SJSA1 (cell line): Measurements from ENCODE around the gene TRDMT1. TPM values are rescaled to one million over a fixed set of nuclear protein-coding genes. Genes with fewer than 3 reads are reported as not detected.

Experiments used
- DNase-seq, 2 experiments: peaks; one replicate each; pipeline ENCODE4 v3.0.0-alpha.2; 2015 to 2020; ENCODE audit warnings: low spot score in 2 of 2, low read depth in 1 of 2
- H3K27ac ChIP-seq: fragments of 250-450 bp; sonication (Bioruptor Pico); 2 replicates; pipeline ENCODE4 v1.5.1; 2020; ENCODE audit warnings: mild to moderate bottlenecking, moderate library complexity
- H3K27me3 ChIP-seq: fragments of 250-450 bp; sonication (Bioruptor Pico); replicated peaks from 2 replicates; pipeline ENCODE4 v1.5.1; 2020; ENCODE audit warnings: mild to moderate bottlenecking, moderate library complexity
- H3K36me3 ChIP-seq: fragments of 250-450 bp; sonication (Bioruptor Pico); 2 replicates; pipeline ENCODE4 v1.5.1; 2020; ENCODE audit warnings: mild to moderate bottlenecking
- H3K4me1 ChIP-seq: fragments of 250-450 bp; sonication (Bioruptor Pico); replicated peaks from 2 replicates; pipeline ENCODE4 v1.6.1; 2021; ENCODE audit warnings: mild to moderate bottlenecking
- H3K4me3 ChIP-seq: fragments of 250-450 bp; sonication (Bioruptor Pico); 2 replicates; pipeline ENCODE4 v1.5.1; 2020; ENCODE audit warnings: mild to moderate bottlenecking
- H3K9me3 ChIP-seq: fragments of 250-450 bp; sonication (Bioruptor Pico); replicated peaks from 2 replicates; pipeline ENCODE4 v1.5.1; 2020; ENCODE audit warnings: mild to moderate bottlenecking
- total RNA-seq: library from RNA; depleted of rRNA; stranded (reverse); fragments of >200 nt; shearing (Covaris generic); gene quantifications from 2 replicates; pipeline ENCODE4 v1.2.3, GENCODE V29; 2014

Gene TRDMT1
- total RNA-seq, 1 experiment from 2014 or later, result 11.4 TPM

DNA sequence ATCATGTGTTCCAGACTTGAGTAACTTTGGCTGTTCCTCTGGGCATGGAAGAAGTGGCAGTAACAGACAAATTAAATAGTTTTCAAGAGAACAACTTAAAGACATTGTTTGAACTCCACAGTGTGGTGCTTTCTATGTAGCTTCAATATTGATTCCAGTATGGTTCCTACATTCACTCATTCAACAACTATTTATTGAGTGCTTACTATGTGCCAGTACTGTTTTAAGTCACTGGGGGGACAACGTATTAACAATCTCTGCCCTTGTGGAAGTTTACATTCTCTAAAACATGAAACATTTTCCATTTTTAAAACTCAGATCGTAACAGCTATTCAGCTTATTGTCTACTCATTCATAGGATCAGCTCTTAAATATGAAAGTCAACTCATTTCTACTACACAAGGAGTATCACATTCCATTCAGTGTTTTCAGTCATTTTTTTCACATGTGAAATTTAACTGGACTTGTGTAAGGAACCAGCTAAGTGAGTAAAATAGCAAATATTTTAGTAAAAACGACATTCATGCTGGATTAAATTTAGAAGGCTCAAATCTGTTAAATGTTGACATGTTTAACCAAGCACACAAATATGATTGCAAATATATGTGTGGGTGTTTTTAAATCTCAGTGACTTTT is 58.3 kb downstream of the TRDMT1 start:
- H3K9me3 ChIP-seq, result peaks cover 3% of the 10 kb centered on the region; the same call in 1 of the 2 replicates
- no peaks in the 10 kb centered on the region for H3K27me3 ChIP-seq
- no peaks in the 10 kb centered on the region for H3K4me1 ChIP-seq
- no peak for DNase-seq
- H3K27ac ChIP-seq, result no peak overlapping the region
- no peaks in the 10 kb centered on the region for H3K36me3 ChIP-seq
- H3K4me3 ChIP-seq, result no peak overlapping the region

DNA sequence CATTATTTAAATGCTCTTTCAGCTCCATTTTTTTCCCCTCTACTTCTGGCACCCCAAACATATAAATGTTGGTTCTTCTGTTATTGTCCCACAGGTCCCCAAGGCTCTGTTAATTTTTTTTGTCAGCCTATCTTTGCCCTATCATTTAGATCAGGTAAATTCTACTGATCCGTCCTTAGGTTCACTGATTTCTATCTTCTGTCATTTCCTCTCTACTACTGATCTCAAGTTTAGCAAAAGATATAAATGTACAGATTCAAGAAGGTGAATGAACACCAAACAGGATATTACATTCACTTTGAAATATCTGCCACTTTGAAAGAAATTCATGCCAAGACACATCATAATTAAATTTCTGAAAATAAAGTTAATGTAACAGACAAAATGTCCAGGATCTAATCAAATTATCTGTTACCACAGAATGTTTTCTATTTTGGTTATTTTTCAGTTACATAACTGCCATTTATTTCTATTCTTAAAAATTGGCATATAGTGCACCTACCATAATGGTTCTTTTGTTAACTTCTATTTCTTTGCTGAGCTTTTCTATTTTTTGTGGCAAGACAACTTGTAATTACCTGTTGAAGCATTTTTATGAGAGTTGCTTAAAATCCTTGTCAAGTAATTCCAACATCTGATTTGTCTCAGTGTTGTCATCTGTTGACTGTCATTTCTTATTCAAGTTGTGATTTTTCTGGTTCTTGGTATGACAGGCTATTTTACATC is 59.8 kb downstream of the TRDMT1 start:
- DNase-seq, result no peak
- H3K9me3 ChIP-seq, result peaks cover 3% of the 10 kb centered on the region; the same call in 1 of the 2 replicates
- no peaks in the 10 kb centered on the region for H3K27me3 ChIP-seq
- H3K27ac ChIP-seq, result no peak overlapping the region
- no peak overlapping the region for H3K4me3 ChIP-seq
- H3K36me3 ChIP-seq, result no peaks in the 10 kb centered on the region
- no peaks in the 10 kb centered on the region for H3K4me1 ChIP-seq

DNA sequence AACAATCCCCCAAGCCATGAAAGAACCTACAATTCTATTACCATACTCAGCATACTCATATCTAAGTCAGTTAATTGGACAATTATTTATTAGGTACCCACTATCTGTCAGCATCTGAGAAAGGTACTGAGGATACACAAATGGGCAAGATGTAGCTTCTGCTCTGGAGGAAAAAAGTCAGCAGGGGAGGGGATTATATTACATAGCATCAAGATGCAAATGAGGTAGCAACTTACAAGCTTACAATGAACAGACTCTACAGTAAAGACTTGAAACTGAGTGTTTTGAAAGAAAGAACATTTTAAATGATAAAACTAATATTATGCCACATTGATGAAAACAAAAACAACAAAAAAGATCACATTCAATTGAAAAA is 61.1 kb downstream of the TRDMT1 start:
- DNase-seq, result no peak
- no peaks in the 10 kb centered on the region for H3K36me3 ChIP-seq
- H3K27me3 ChIP-seq, result no peaks in the 10 kb centered on the region
- peaks cover 3% of the 10 kb centered on the region; the same call in 1 of the 2 replicates for H3K9me3 ChIP-seq
- no peaks in the 10 kb centered on the region for H3K4me1 ChIP-seq
- no peak overlapping the region for H3K27ac ChIP-seq
- no peak overlapping the region for H3K4me3 ChIP-seq

DNA sequence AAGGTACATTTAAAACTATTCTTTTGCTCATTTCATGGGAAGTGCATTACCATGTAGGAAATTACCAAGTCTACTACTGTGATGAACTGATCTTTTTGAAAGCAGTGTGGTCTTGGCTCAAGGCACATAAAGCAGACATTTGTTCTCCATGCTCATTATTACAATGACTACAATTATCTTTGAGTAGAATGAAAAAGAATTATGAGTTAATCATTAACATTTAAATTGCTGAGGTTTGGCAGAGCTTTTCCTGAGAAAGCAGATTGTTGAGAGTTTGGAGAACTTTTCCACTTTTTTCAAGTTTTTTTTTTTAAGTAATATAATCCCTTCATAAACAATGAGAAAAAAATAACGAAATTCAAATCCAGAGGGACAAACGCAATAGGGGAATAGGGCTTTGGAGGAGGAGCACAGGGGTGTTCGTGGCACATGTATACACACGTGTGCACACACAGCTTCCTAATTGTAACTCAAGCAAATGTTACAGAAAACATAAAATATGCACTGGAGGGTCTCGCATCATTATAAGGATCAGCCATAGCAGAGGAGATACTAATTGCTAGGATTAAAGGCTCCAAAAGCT is 62.9 kb downstream of the TRDMT1 start:
- Histone ChIP-seq H3K4me1 (peaks cover 4% of the 10 kb centered on the region; the same call in 1 of the 2 replicates), H3K27me3 (no peaks in the 10 kb centered on the region), H3K27ac (no peak overlapping the region), H3K36me3 (no peaks in the 10 kb centered on the region), H3K4me3 (no peak overlapping the region), H3K9me3 (peaks cover 3% of the 10 kb centered on the region; the same call in 1 of the 2 replicates)
- DNase-seq, result no peak

DNA sequence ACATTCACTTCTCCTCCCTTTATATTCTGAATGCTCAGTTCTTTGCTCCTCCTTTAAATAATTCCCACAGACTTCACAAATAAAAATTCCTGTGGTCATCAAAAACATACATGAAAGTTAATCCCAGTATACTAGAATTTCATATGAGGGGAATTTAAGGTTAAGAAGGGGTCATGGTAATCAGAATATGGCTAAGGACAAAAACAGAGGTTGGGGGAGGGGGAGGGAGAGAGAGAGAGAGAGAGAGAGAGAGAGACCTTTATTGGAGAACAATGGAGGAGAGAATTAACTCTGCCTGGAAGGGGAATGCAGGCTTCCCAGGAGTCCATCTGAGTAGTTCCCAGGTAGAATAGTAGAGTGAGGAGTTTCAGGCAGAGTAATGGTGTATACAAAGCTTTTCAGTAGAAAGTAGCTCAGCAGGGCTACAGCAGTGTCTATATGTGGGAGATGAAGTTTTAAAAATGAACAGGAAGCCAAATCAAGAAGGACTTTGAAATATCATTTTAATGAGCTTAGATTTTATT is 66.7 kb downstream of the TRDMT1 start:
- Histone ChIP-seq H3K4me3 (no peak overlapping the region), H3K36me3 (no peaks in the 10 kb centered on the region), H3K9me3 (no peaks in the 10 kb centered on the region), H3K27ac (no peak overlapping the region), H3K27me3 (no peaks in the 10 kb centered on the region), H3K4me1 (peaks cover 4% of the 10 kb centered on the region; the same call in 1 of the 2 replicates)
- peak in 1 of 2 experiments; percentile 39 for DNase-seq

DNA sequence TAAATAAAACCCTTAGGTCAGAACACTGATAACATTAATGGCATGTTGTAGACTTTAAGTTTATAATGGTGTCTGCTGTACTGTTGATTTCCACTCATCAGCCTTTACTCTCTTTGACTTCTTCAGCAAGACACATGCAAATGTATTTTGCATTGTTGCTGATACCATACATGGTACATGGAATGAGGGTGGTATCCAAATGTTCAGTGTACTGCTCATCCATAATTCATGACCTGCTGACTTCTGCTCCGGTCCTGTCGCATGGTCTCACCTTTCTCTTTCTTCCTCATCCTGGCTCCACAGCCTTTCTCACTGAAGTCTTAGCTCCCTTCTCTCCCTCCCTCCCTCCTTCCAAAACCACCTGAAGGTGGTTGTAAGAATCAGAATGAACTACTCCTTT is 67.2 kb downstream of the TRDMT1 start:
- no peak overlapping the region for H3K4me3 ChIP-seq
- no peaks in the 10 kb centered on the region for H3K36me3 ChIP-seq
- peaks cover 4% of the 10 kb centered on the region; the same call in 1 of the 2 replicates for H3K4me1 ChIP-seq
- H3K27ac ChIP-seq, result no peak overlapping the region
- DNase-seq, result no peak
- H3K9me3 ChIP-seq, result no peaks in the 10 kb centered on the region
- H3K27me3 ChIP-seq, result no peaks in the 10 kb centered on the region

DNA sequence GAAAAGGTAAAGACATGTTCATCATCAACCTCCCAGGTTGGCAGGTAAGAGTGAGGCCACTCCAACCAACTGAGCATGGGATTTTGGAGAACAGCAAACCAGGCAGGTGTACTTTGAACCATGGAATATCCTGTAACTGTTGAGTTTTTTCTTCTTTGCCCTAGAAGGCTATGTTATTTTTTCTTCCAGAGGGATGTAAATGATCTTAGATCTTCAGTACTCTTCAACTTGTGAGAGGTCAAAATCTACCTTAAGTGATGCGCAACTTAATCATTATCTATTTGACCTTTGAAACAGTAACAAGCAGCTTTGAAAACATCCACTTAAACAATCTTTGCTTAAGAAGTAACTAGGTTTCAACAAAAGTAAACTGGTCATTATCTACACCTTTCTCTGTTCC is 71.7 kb downstream of the TRDMT1 start, which contains the start of gene CUBN:
CUBN (minus strand) TSS at position 71 of the 400 bp plus-strand sequence; CDS start at position 25, 46 bp downstream.
- Histone ChIP-seq H3K4me3 (no peak within 1 kb of the TSS), H3K36me3 (no peaks in the 10 kb centered on the region), H3K27ac (no peak within 1 kb of the TSS), H3K9me3 (no peaks in the 10 kb centered on the region), H3K4me1 (peaks cover under 1% of the 10 kb centered on the region; the same call in 1 of the 2 replicates), H3K27me3 (no peaks in the 10 kb centered on the region)
- DNase-seq, result no peak

DNA sequence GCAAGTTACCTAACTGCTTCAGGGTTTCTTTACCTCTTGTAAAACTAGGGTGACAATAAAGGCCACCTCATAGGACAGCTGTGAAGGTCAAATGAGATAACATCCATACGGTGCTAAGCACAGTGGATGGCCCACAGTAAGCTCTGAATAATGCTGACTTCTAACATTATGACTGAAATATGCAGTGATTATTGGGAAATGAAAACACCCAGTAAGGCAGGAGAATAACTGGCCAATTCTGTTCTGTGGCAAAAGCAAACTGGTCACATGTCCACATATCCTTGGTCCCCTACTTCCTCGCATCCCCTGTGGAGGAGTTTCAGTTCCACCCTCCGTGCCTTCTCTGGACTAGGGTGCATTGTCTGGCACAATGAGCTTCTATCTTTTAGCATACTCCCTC is 73.2 kb downstream of the TRDMT1 start:
- Histone ChIP-seq H3K27ac (no peak overlapping the region), H3K9me3 (no peaks in the 10 kb centered on the region), H3K36me3 (no peaks in the 10 kb centered on the region)

DNA sequence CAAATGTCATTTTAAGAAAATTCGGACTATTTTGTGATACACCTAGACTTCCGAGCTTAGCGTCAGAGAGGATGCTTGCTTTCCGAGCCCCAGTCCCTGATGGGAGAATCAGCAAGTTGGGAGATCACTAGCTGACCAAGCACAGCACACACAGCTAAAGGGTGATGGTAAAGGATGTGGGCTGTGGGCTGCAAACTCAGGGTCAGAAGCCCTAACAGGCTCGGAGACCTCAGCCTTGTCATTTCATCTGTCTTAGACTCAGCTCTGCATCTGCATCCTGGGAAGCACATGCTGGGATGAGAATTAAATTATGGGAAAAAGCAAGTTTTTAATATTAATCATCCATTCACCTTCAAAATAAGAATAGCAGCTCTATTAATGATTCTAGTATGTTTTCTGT is 75.1 kb downstream of the TRDMT1 start:
- Histone ChIP-seq H3K4me1 (peaks cover 21% of the 10 kb centered on the region), H3K27me3 (no peaks in the 10 kb centered on the region), H3K4me3 (no peak overlapping the region), H3K9me3 (no peaks in the 10 kb centered on the region), H3K27ac (no peak overlapping the region), H3K36me3 (no peaks in the 10 kb centered on the region)
- no peak for DNase-seq

More for the DNA sequence above, 73.2 kb downstream of the TRDMT1 start:
- peaks cover 9% of the 10 kb centered on the region for H3K4me1 ChIP-seq
- H3K27me3 ChIP-seq, result no peaks in the 10 kb centered on the region
- no peak overlapping the region for H3K4me3 ChIP-seq
- DNase-seq, result no peak

DNA sequence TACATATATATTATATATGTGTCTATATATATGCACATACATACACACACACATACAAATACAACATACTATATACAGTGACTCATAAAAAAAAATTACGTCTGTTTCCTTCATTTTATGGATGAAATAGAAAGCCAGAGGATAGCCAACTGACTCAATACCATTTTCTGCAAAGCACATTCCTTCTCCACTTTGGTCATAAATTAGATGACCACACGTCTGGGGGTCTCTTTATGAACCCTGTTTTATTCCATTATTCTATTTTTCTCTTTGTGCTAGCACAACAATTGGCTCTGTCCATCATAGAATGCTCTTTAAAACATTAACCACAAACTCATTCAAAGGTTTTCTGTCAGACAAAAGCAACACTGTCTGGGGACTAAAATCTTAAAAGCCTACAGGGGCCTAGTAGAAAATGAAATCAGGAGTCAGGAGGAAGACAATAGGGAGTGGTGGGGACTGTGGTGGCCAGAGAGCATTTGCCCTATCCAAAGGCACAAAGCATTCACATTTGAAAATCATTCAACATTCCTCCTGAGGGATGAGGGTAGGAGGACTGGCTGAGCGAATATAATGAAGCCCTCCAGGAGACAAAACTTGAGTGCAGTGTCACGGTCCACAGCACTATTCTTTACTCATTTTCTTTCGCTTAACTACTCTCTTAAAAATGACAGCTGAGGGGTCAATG is 76.1 kb downstream of the TRDMT1 start:
- H3K27ac ChIP-seq, result no peak overlapping the region
- peaks cover 21% of the 10 kb centered on the region for H3K4me1 ChIP-seq
- H3K4me3 ChIP-seq, result no peak overlapping the region
- H3K27me3 ChIP-seq, result no peaks in the 10 kb centered on the region
- DNase-seq, result no peak
- no peaks in the 10 kb centered on the region for H3K9me3 ChIP-seq
- H3K36me3 ChIP-seq, result no peaks in the 10 kb centered on the region

DNA sequence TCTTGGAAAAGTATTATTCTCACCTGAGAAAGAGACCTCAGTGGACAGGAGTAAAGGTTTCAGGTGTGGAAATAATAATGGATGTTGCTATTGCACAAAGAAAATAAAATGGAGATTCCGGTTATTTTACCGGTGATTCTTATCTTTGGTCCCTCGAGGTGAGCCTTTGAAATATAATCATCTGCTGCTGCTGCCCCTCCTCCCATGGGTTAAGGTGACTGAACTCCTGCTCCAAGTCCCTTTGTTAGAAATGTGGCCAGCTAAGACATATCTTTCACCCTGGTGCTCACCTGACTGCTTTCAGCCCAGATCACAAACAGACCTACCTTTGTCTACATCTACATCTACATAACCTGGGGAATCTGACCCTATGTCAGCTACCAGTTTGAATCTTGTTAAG is 77.5 kb downstream of the TRDMT1 start:
- H3K36me3 ChIP-seq, result no peaks in the 10 kb centered on the region
- H3K4me3 ChIP-seq, result no peak overlapping the region
- no peaks in the 10 kb centered on the region for H3K9me3 ChIP-seq
- peaks cover 21% of the 10 kb centered on the region for H3K4me1 ChIP-seq
- H3K27me3 ChIP-seq, result no peaks in the 10 kb centered on the region
- DNase-seq, result no peak
- H3K27ac ChIP-seq, result peak overlapping the region; percentile 63

DNA sequence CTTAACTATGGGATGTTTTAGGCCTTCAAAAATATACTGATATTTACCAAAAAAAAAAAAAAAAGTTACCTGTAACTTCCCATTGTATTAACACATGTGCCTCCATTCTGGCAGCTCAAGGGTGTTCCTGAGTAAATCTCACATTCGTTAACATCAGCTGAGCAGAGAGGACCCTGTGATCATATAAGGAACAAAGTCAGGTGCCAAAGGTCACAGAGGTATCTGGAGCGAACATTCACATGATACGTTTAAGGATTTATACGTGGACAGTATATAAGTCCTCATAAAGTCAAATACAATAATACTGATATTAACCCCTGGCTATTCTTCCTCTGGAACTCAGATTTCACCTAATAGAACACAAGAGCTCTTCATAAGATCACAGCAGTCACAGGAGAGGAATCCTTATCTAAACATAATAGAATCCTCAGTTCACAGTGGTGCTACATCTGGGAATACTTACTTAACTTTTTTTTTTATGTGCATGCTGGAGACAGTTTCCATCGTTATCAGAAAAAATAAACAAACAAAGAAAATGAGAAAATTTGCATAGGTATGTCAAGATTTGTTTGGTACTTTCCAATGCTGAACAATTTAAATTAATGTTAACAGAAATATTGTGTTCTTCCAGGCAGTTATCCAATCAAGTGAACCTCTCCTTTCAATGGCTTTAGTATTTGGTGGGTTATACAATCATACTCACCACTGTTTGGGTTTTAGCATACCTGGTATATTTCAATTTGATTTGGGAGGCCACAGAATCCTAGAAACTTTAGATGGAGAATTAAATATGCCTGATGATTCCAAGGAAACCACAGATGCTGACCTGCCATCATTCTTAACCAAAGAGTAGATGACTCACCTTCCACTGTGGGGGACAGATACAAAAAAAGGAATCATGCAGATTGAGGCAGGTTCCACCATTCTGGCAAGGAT is 78.5 kb downstream of the TRDMT1 start:
- Histone ChIP-seq H3K27me3 (no peaks in the 10 kb centered on the region), H3K4me3 (no peak overlapping the region), H3K27ac (peak overlapping the region; percentile 63), H3K36me3 (no peaks in the 10 kb centered on the region), H3K4me1 (peaks cover 21% of the 10 kb centered on the region), H3K9me3 (no peaks in the 10 kb centered on the region)
- DNase-seq, result peak in 1 of 2 experiments; percentile 76

DNA sequence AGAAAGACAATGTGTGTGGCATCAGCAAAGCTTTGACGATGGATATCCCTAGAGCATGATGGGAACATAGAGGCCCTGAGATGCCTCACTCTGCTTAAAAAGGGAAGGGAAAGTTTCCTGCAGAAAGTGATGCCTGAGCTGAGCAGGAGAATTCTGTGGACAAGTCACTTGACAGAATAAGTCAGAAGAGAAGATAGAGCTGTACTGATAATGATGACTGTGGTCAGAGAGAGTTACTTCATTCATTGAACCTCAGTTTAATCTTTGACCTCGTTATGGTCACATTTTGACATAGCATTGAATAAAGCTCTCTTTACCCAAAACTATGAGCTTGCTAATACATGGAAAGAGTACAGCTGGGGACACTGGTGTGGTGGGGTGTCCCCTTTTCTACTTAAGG is 79.4 kb downstream of the TRDMT1 start:
- no peak for DNase-seq
- H3K4me3 ChIP-seq, result no peak overlapping the region
- H3K27me3 ChIP-seq, result no peaks in the 10 kb centered on the region
- H3K36me3 ChIP-seq, result no peaks in the 10 kb centered on the region
- no peak overlapping the region for H3K27ac ChIP-seq
- H3K9me3 ChIP-seq, result no peaks in the 10 kb centered on the region
- peaks cover 21% of the 10 kb centered on the region for H3K4me1 ChIP-seq
